Ovary (tissue), 9 donors: ENCODE results near the gene RNF123. TPM values are rescaled to one million over a fixed set of nuclear protein-coding genes. Genes with fewer than 3 reads are reported as not detected.

Source experiments
- DNase-seq, 5 donors: peaks; one replicate each; pipeline ENCODE4 v3.0.0-alpha.2; 2019 to 2020
- H3K27ac ChIP-seq, 2 donors: fragments of 200-600 bp; one replicate each; pipeline versions ENCODE4 v1.5.1 to v1.8.0; 2019 to 2022
- H3K27me3 ChIP-seq: fragments of 200-600 bp; one replicate; pipeline ENCODE4 v1.8.0; 2022
- H3K36me3 ChIP-seq: fragments of 200-600 bp; sonication (generic); one replicate; pipeline ENCODE4 v1.5.1; 2019
- H3K4me1 ChIP-seq: one replicate; pipeline ENCODE4 v1.8.1; 2013; ENCODE audit warnings: mild to moderate bottlenecking, moderate library complexity; ENCODE audit not compliant: insufficient read depth
- H3K4me3 ChIP-seq: fragments of 200-600 bp; sonication (generic); one replicate; pipeline ENCODE4 v1.5.1; 2017
- H3K9me3 ChIP-seq, 2 donors: fragments of 200-600 bp in 1 of 2; sonication (generic) in 1 of 2; one replicate each; pipeline versions ENCODE4 v1.5.1 to v1.8.1; 2013 to 2019; ENCODE audit warnings: mild to moderate bottlenecking in 1 of 2, moderate library complexity in 1 of 2
- EP300 ChIP-seq: sonication (generic); formaldehyde crosslinking; IDR thresholded peaks from one replicate; pipeline ENCODE4 v1.6.1; 2017; ENCODE audit warnings: antibody characterized with exemption
- POLR2A ChIP-seq: fragments of 450-650 bp; IDR thresholded peaks from one replicate; pipeline ENCODE4 v1.6.1; 2017; ENCODE audit warnings: antibody characterized with exemption, mild to moderate bottlenecking, moderate library complexity
- WGBS, 3 donors: extraction: QIAGEN DNeasy Blood & Tissue Kit in 1 of 3; methylation state at CpG; one replicate each; pipeline versions ENCODE4 v1.1.5 to v1.1.7; 2013 to 2017; 5-methylcytosine and 5-hydroxymethylcytosine counted together
- intact Hi-C, 4 donors: fragments of 100-400 bp; cut with DNase I; formaldehyde crosslinking; loops; one replicate each; pipeline versions ENCODE4 v1.11.0 to v1.15.1; 2022 to 2023
- polyA plus RNA-seq, 2 donors: library from polyadenylated mRNA; stranded (reverse); fragments of 200-250 nt in 1 of 2; fragments of 350-450 nt in 1 of 2; fragmentation: Illumina TruSeq in 1 of 2; extraction: RNeasy Lipid Tissue Mini Kit (QIAGEN cat#74804) in 1 of 2; gene quantifications; one replicate each; pipeline ENCODE4 v1.2.3, GENCODE V29; 2013 to 2014
- total RNA-seq, 7 donors: library from RNA; depleted of rRNA in 2 of 7; stranded (reverse); fragments of >200 nt in 2 of 7; fragmentation: NEBNext Ultra II Directional in 3 of 7; extraction: Animal tissue kit (Norgen Biotek cat#: 25700) in 3 of 7; gene quantifications; one replicate each; pipeline versions ENCODE4 v1.1.0 to v1.2.4, GENCODE V29; 2016 to 2023
- TF ChIP-seq, protein P1 (sequence below), 3 donors: fragments of 450-650 bp in 2 of 3; fragments of 200-600 bp in 1 of 3; IDR thresholded peaks; one replicate each; pipeline versions ENCODE4 v1.5.1 to v1.8.0; 2016 to 2022; ENCODE audit warnings: antibody characterized with exemption in 3 of 3, mild to moderate bottlenecking in 1 of 3
- donor health status: DM: no; HTN: no; CAD: no; lungs with moderate emphysema.
- donor health status: DM: no; HTN: no; CAD: no.
- donor health status: Bipolar disorder and iron deficiency.
- donor health status: DM: yes; HTN: yes; CAD: no.
- donor health status: DM: no; HTN: no; CAD: no.
- donor health status: DM: yes; HTN: yes; CAD: no.

Gene RNF123
- total and polyA plus RNA-seq, 9 donors: 15.9 to 37.6 (median 24.0) TPM

DNA sequence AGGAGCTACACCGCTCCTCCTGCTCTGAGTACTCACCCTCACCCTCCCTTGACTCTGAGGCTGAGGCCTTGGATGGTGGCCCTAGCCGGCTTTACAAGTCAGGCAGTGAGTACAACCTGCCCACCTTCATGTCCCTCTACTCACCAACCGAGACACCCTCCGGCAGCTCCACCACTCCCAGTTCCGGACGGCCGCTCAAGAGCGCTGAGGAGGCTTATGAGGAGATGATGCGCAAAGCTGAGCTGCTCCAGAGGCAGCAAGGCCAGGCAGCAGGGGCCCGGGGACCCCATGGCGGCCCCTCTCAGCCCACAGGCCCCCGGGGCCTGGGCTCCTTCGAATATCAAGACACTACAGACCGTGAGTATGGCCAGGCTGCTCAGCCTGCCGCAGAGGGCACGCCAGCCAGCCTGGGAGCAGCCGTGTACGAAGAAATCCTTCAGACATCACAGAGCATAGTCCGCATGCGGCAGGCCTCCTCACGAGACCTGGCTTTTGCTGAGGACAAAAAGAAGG, 36.4 kb upstream of the RNF123 start:
- WGBS, 3 donors: 83 to 86% (median 84%) methylated on average over 21 of the region's 21 CpGs
- H3K27me3 ChIP-seq: no peaks in the 10 kb centered on the region
- no peak for TF ChIP-seq EP300
- TF ChIP-seq, protein P1, sequence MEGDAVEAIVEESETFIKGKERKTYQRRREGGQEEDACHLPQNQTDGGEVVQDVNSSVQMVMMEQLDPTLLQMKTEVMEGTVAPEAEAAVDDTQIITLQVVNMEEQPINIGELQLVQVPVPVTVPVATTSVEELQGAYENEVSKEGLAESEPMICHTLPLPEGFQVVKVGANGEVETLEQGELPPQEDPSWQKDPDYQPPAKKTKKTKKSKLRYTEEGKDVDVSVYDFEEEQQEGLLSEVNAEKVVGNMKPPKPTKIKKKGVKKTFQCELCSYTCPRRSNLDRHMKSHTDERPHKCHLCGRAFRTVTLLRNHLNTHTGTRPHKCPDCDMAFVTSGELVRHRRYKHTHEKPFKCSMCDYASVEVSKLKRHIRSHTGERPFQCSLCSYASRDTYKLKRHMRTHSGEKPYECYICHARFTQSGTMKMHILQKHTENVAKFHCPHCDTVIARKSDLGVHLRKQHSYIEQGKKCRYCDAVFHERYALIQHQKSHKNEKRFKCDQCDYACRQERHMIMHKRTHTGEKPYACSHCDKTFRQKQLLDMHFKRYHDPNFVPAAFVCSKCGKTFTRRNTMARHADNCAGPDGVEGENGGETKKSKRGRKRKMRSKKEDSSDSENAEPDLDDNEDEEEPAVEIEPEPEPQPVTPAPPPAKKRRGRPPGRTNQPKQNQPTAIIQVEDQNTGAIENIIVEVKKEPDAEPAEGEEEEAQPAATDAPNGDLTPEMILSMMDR (IDR thresholded peaks at IDR 0.05): no peak
- no peak for TF ChIP-seq POLR2A
- no peaks in the 10 kb centered on the region for H3K9me3 ChIP-seq
- intact Hi-C loops: no loop called here
- no peaks in the 10 kb centered on the region for H3K4me1 ChIP-seq
- no peaks in the 10 kb centered on the region for H3K36me3 ChIP-seq
- DNase-seq: peak in 1 of 5 donors; percentile 26
- no peak overlapping the region for H3K4me3 ChIP-seq
- H3K27ac ChIP-seq: no peak overlapping the region

DNA sequence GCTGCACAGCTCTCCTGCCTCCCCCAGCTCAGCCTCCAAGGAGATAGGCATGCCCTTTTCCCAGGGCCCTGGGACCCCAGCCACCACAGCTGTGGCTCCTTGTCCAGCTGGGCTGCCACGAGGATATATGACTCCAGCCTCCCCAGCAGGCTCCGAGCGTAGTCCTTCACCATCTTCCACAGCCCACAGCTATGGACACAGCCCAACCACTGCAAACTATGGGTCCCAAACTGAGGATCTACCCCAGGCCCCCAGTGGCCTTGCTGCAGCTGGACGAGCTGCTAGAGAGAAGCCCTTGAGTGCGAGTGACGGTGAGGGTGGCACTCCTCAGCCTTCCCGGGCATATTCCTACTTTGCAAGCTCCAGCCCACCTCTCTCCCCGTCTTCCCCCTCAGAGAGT, 35.7 kb upstream of the RNF123 start:
- H3K27ac ChIP-seq: no peak overlapping the region
- H3K27me3 ChIP-seq: no peaks in the 10 kb centered on the region
- H3K4me1 ChIP-seq: no peaks in the 10 kb centered on the region
- 54 to 59% (median 58%) methylated on average over 8 of the region's 8 CpGs for whole genome bisulfite sequencing, 3 donors
- intact Hi-C loops: no loop called here
- no peaks in the 10 kb centered on the region for H3K9me3 ChIP-seq
- DNase-seq: no peak
- no peaks in the 10 kb centered on the region for H3K36me3 ChIP-seq
- TF ChIP-seq EP300: no peak
- TF ChIP-seq POLR2A: no peak
- TF ChIP-seq, protein P1 (IDR thresholded peaks at IDR 0.05): no peak
- H3K4me3 ChIP-seq: no peak overlapping the region

DNA sequence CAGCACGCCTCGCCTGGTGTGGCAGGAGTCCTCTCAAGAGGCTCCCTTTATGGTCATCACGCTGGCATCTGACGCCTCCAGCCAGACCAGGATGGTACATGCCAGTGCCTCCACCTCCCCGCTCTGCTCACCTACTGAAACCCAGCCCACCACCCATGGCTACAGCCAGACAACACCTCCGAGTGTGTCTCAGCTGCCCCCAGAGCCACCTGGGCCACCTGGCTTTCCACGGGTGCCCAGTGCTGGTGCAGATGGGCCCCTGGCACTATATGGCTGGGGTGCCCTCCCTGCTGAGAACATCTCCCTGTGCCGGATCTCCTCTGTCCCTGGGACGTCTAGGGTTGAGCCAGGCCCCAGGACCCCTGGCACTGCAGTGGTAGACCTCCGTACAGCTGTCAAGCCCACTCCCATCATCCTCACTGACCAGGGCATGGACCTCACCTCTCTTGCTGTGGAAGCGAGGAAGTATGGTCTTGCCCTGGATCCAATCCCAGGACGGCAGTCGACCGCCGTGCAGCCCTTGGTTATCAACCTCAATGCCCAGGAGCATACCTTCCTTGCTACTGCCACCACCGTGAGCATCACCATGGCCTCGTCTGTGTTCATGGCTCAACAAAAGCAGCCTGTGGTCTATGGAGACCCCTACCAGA, 35.1 kb upstream of the RNF123 start:
- intact Hi-C loops: no loop called here

DNA sequence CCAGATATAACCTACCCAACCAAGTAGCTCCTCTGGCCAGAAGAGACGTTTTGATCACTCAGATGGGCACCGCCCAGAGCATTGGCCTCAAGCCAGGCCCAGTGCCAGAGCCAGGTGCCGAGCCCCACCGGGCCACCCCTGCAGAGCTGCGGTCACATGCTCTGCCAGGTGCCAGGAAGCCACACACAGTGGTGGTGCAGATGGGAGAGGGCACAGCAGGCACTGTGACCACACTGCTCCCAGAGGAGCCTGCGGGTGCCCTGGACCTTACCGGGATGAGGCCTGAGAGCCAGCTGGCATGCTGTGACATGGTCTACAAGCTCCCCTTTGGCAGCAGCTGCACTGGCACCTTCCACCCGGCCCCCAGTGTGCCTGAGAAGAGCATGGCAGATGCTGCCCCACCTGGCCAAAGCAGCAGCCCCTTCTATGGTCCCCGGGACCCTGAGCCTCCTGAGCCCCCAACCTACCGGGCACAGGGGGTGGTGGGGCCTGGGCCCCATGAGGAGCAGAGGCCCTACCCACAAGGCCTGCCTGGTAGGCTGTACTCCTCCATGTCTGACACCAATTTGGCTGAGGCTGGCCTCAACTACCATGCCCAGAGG, 34.3 kb upstream of the RNF123 start:
- no peaks in the 10 kb centered on the region for H3K4me1 ChIP-seq
- H3K9me3 ChIP-seq: no peaks in the 10 kb centered on the region
- intact Hi-C loops: no loop called here
- TF ChIP-seq, protein P1 (IDR thresholded peaks at IDR 0.05): no peak
- H3K4me3 ChIP-seq: no peak overlapping the region
- no peaks in the 10 kb centered on the region for H3K36me3 ChIP-seq
- 78 to 85% (median 81%) methylated on average over 9 to 10 of the region's 10 CpGs for WGBS, 3 donors
- no peak for DNase-seq
- no peak overlapping the region for H3K27ac ChIP-seq
- H3K27me3 ChIP-seq: no peaks in the 10 kb centered on the region

More for the DNA sequence above, 35.1 kb upstream of the RNF123 start:
- Histone ChIP-seq H3K36me3 (no peaks in the 10 kb centered on the region), H3K27ac (no peak overlapping the region), H3K27me3 (no peaks in the 10 kb centered on the region), H3K4me1 (no peaks in the 10 kb centered on the region), H3K9me3 (no peaks in the 10 kb centered on the region), H3K4me3 (no peak overlapping the region)
- no peak for DNase-seq
- no peak for TF ChIP-seq EP300
- TF ChIP-seq, protein P1 (IDR thresholded peaks at IDR 0.05): no peak
- no peak for TF ChIP-seq POLR2A
- 88 to 93% (median 91%) methylated on average over 17 of the region's 17 CpGs for WGBS, 3 donors
